Esophagus muscularis mucosa (tissue), 4 donors: ENCODE measurements around the gene PTPRN2. TPM values are rescaled to one million over a fixed set of nuclear protein-coding genes. Genes with fewer than 3 reads are reported as not detected.

ENCODE experiments used
- DNase-seq: peaks from one replicate; pipeline ENCODE4 v3.0.0-alpha.2; 2017; ENCODE audit errors: extremely low spot score
- H3K27ac ChIP-seq, 4 donors: fragments of 200-600 bp; sonication (generic); replicated peaks in 1 of 4; 1 replicate in 3 of 4; 2 replicates in 1 of 4; pipeline ENCODE4 v1.5.1; 2016 to 2019; ENCODE audit warnings: mild to moderate bottlenecking in 1 of 4
- H3K27me3 ChIP-seq, 4 donors: fragments of 200-600 bp; sonication (generic); one replicate each; pipeline versions ENCODE4 v1.5.1 to v1.6.0; 2016 to 2019
- H3K36me3 ChIP-seq, 4 donors: fragments of 200-600 bp; sonication (generic); one replicate each; pipeline ENCODE4 v1.5.1; 2016 to 2019
- H3K4me1 ChIP-seq, 4 donors: fragments of 200-600 bp; sonication (generic); one replicate each; pipeline ENCODE4 v1.5.1; 2016 to 2019
- H3K4me3 ChIP-seq, 4 donors: fragments of 200-600 bp; sonication (generic); 1 replicate in 2 of 4; 2 replicates in 2 of 4; pipeline ENCODE4 v1.5.1; 2016 to 2019; ENCODE audit warnings: mild to moderate bottlenecking in 4 of 4, moderate library complexity in 1 of 4
- H3K9me3 ChIP-seq, 4 donors: fragments of 200-600 bp; sonication (generic); 1 replicate in 3 of 4; 2 replicates in 1 of 4; pipeline ENCODE4 v1.5.1; 2016 to 2019
- CTCF ChIP-seq, 3 experiments: fragments of 200-600 bp in 2 of 3; fragments of 450-650 bp in 1 of 3; sonication (generic) in 2 of 3; IDR thresholded peaks; one replicate each; pipeline ENCODE4 v1.5.1; 2017 to 2019; ENCODE audit warnings: antibody characterized with exemption in 3 of 3, mild to moderate bottlenecking in 2 of 3, moderate library complexity in 1 of 3
- EP300 ChIP-seq: sonication (generic); formaldehyde crosslinking; IDR thresholded peaks from one replicate; pipeline ENCODE4 v1.6.1; 2017; ENCODE audit warnings: antibody characterized with exemption
- POLR2A ChIP-seq: fragments of 450-650 bp; IDR thresholded peaks from one replicate; pipeline ENCODE4 v1.6.1; 2017; ENCODE audit warnings: antibody characterized with exemption, moderate library complexity, mild to moderate bottlenecking, low read depth
- POLR2AphosphoS5 ChIP-seq, 2 donors: sonication (generic); formaldehyde crosslinking; IDR thresholded peaks; one replicate each; pipeline ENCODE4 v1.6.1; 2017; ENCODE audit warnings: antibody characterized with exemption in 2 of 2
- WGBS: methylation state at CpG from one replicate; pipeline ENCODE4 v1.1.5; 2018; 5-methylcytosine and 5-hydroxymethylcytosine counted together
- intact Hi-C: fragments of 100-400 bp; cut with DNase I; formaldehyde crosslinking; loops from one replicate; pipeline ENCODE4 v1.15.1; 2023
- total RNA-seq, 4 donors: library from RNA; depleted of rRNA; stranded (reverse); fragments of >200 nt; gene quantifications; one replicate each; pipeline versions ENCODE4 v1.1.0 to v1.2.1, GENCODE V29; 2016

Gene PTPRN2
- total RNA-seq, 4 donors from 2014 or later, result 2.1 to 3.1 (median 3.1) TPM

DNA sequence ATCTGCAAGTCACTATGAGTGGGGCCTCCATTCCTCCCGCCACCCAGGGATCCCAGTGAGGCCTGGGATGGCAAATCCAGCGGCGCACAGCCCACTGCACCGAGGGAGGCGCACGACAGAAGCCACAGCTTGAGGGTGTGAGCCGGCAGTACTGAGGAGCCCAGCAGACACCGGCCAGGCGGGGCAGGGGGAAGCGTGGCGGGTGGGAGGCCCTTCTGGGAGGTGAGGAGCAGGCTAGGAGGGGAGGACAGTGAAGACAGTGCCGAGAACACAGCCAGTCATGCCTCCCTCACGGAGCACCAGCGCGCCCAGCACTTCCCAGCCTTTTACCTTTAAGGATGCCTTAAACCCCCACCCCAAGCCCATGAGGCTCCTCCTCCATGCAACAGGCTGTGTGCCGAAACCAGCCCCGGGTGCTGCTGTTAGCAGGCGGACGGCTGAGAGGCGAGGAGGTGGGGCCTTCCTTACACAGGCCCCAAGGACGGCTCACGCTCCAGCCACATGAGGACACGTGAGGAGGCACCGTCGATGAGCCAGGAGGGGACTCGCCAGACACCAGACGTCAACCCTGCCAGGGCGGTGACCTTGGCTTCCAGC, 258.5 kb downstream of the PTPRN2 start:
- Histone ChIP-seq H3K4me1 (no peaks in the 10 kb centered on the region), H3K27me3 (peaks cover 0 to 15% (median 0%) of the 10 kb centered on the region in 4 donors), H3K4me3 (no peak overlapping the region), H3K36me3 (no peaks in the 10 kb centered on the region), H3K9me3 (no peaks in the 10 kb centered on the region), H3K27ac (no peak overlapping the region)
- intact Hi-C loops, result no loop called here
- TF ChIP-seq POLR2AphosphoS5 (IDR thresholded peaks at IDR 0.05), result no peak
- TF ChIP-seq CTCF (IDR thresholded peaks at IDR 0.05), result no peak
- TF ChIP-seq EP300, result no peak
- no peak for TF ChIP-seq POLR2A
- DNase-seq, result no peak
- 85% methylated on average over 27 of the region's 28 CpGs for WGBS

DNA sequence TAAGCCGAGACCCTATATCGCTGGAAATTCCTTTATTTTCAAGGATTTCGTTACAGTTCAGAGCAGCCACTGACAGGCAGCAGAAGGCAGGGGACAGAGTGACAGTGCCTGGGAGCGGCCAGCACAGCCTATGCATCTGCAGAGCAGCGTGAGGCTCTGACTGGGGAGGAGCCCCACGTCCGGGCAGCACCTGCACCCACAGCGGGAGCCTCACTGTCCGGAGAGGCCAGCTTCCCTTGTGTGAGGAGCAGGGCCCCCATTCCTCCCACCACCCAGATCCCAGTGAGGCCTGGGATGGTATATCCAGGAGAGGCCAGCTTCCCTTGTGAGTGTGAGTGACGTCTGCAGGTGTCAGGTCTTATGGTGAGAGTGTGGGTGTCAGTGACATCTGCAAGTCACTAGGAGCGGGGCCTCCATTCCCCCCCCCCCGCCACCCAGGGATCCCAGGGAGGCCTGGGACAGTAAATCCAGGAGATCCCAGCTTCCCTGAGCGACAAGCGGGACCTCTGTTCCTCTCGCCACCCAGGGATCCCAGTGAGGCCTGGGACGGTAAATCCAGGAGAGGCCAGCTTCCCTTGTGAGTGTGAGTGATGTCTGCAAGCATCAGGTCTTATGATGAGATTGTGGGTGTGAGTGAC, 259.1 kb downstream of the PTPRN2 start:
- intact Hi-C loops, result no loop called here
- H3K27ac ChIP-seq, result no peak overlapping the region
- no peak for DNase-seq
- H3K4me1 ChIP-seq, result no peaks in the 10 kb centered on the region
- 75% methylated on average over 10 of the region's 16 CpGs for WGBS
- no peak overlapping the region for H3K4me3 ChIP-seq
- no peaks in the 10 kb centered on the region for H3K36me3 ChIP-seq
- peaks cover 0 to 17% (median 0%) of the 10 kb centered on the region in 4 donors for H3K27me3 ChIP-seq
- H3K9me3 ChIP-seq, result no peaks in the 10 kb centered on the region
- no peak for TF ChIP-seq POLR2A
- no peak for TF ChIP-seq EP300
- no peak for TF ChIP-seq CTCF (IDR thresholded peaks at IDR 0.05)
- no peak for TF ChIP-seq POLR2AphosphoS5 (IDR thresholded peaks at IDR 0.05)

DNA sequence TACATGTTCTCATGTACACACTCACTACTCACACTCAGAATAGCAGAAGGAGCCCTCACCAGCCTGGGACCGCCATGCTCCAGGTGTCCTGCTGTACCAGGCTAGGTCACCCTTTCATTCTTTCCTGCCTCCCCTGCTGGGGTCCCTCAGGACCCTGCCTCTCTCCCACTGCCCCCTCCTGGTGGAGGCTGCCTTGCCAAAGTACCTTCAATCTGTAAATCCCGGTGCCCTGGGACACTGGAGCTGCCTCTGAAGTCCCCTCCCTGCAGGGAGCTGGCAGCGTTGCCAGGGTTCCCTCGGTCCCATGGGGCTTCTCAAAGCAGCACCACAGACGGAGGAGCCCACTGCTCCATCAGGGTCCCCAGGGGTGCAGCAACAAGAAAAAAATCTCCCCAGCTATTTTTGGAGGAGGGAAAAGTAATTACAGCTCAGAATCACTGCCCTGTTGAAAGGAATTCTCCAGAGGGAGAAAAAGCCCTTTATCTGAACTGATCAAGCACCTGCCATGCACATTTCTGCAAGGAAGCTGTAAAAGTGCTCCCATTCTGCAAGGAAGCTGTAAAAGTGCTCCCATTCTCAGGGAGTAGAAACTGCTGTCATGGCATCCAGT, 259.9 kb downstream of the PTPRN2 start:
- 65% methylated on average over 5 of the region's 5 CpGs for WGBS
- peaks cover 0 to 23% (median 0%) of the 10 kb centered on the region in 4 donors for H3K27me3 ChIP-seq
- no peaks in the 10 kb centered on the region for H3K36me3 ChIP-seq
- H3K4me1 ChIP-seq, result no peaks in the 10 kb centered on the region
- no peak for DNase-seq
- H3K4me3 ChIP-seq, result no peak overlapping the region
- no peaks in the 10 kb centered on the region for H3K9me3 ChIP-seq
- intact Hi-C loops, result no loop called here
- TF ChIP-seq POLR2AphosphoS5 (IDR thresholded peaks at IDR 0.05) (no peak), EP300 (no peak), POLR2A (no peak), CTCF (IDR thresholded peaks at IDR 0.05) (no peak)
- no peak overlapping the region for H3K27ac ChIP-seq

GRCh38 chr7:158327012-158327411, 260.6 kb downstream of the PTPRN2 start:
- no peaks in the 10 kb centered on the region for H3K4me1 ChIP-seq
- H3K4me3 ChIP-seq, result no peak overlapping the region
- WGBS, result 86% methylated on average over 4 of the region's 4 CpGs
- H3K27ac ChIP-seq, result no peak overlapping the region
- no peak for DNase-seq
- no peaks in the 10 kb centered on the region for H3K36me3 ChIP-seq
- intact Hi-C loops, result no loop called here
- no peaks in the 10 kb centered on the region for H3K9me3 ChIP-seq
- no peak for TF ChIP-seq CTCF (IDR thresholded peaks at IDR 0.05)
- TF ChIP-seq POLR2A, result no peak
- no peak for TF ChIP-seq POLR2AphosphoS5 (IDR thresholded peaks at IDR 0.05)
- TF ChIP-seq EP300, result no peak
- peaks cover 0 to 30% (median 0%) of the 10 kb centered on the region in 4 donors for H3K27me3 ChIP-seq
